ENCODE measurements around the gene SOX15.
A peak's percentile ranks its signal among the peaks of the same experiment; 100 is the strongest.

The SOX15 gene

DNA sequence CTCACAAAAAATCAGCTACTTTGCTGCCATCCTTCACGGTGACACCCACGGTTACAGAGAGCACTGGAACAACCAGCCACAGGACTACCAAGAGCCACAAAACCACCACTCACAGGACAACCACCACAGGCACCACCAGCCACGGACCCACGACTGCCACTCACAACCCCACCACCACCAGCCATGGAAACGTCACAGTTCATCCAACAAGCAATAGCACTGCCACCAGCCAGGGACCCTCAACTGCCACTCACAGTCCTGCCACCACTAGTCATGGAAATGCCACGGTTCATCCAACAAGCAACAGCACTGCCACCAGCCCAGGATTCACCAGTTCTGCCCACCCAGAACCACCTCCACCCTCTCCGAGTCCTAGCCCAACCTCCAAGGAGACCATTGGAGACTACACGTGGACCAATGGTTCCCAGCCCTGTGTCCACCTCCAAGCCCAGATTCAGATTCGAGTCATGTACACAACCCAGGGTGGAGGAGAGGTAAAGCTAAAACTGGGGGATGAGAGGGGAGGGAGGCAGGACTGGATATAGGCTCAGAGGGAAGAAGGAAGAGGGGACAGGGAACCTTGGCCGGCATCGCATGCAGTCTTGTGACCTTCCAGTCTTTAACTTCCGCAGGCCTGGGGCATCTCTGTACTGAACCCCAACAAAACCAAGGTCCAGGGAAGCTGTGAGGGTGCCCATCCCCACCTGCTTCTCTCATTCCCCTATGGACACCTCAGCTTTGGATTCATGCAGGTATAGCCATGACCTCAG lies 9.9 kb downstream of the SOX15 start:
- intact Hi-C loops (cut with DNase I) = loop anchor here (10.0 kb wide), 1 partner anchor 145 kb away; the partner anchor contains the start of genes FGF11 and TMEM102

DNA sequence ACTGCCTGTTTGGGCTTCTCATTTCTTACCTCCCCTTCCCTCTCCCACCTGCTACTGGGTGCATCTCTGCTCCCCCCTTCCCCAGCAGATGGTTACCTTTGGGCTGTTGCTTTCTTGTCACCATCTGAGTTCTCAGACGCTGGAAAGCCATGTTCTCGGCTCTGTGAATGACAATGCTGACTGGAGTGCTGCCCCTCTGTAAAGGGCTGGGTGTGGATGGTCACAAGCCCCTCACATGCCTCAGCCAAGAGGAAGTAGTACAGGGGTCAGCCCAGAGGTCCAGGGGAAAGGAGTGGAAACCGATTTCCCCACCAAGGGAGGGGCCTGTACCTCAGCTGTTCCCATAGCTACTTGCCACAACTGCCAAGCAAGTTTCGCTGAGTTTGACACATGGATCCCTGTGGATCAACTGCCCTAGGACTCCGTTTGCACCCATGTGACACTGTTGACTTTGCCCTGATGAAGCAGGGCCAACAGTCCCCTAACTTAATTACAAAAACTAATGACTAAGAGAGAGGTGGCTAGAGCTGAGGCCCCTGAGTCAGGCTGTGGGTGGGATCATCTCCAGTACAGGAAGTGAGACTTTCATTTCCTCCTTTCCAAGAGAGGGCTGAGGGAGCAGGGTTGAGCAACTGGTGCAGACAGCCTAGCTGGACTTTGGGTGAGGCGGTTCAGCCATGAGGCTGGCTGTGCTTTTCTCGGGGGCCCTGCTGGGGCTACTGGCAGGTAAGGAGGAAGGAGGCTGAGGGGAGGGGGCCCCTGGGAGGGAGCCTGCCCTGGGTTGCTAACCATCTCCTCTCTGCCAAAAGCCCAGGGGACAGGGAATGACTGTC lies 10.7 kb downstream of the SOX15 start, which contains the start of gene CD68:
TSS of gene CD68 (plus strand) at position 638 of the 833 bp plus-strand sequence. CDS start at position 678, 40 bp downstream.
- DNase-seq = peak in 1 of 10 donors; percentile 34
- intact Hi-C loops (cut with DNase I) = no loop called here

More for the DNA sequence above, 9.9 kb downstream of the SOX15 start:
- peak in 1 of 10 donors; percentile 43 for DNase-seq

DNA sequence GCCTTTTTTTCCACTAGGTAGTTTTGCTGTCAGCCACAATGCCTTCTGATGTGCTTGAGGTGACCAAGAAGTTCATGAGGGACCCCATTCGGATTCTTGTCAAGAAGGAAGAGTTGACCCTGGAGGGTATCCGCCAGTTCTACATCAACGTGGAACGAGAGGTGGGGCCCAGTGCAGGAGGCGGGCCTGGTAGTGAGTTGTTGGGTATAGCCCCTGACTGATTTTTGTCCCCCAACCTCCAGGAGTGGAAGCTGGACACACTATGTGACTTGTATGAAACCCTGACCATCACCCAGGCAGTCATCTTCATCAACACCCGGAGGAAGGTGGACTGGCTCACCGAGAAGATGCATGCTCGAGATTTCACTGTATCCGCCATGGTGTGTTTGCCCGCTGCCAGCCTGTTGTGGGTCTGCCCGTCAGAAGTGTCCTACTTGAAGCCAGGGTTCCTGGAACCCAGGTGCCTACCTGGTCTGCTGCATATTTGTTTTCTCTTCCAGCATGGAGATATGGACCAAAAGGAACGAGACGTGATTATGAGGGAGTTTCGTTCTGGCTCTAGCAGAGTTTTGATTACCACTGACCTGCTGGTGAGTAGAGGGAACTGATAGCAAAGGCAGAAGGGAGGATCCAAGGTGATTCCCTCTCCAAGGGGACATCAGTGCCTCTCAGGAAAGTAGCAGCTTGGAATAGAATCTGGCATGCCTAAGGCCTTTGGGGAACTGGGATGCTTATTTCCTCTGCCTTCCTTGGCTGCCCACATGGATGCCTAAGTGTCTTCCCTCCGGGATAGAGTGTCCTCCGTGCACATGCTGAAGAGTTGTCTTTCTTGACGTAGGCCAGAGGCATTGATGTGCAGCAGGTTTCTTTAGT lies 12.3 kb downstream of the SOX15 start:
- peak in 2 of 10 donors; percentile 35 to 43 for DNase-seq
- intact Hi-C loops (cut with DNase I) = no loop called here

DNA sequence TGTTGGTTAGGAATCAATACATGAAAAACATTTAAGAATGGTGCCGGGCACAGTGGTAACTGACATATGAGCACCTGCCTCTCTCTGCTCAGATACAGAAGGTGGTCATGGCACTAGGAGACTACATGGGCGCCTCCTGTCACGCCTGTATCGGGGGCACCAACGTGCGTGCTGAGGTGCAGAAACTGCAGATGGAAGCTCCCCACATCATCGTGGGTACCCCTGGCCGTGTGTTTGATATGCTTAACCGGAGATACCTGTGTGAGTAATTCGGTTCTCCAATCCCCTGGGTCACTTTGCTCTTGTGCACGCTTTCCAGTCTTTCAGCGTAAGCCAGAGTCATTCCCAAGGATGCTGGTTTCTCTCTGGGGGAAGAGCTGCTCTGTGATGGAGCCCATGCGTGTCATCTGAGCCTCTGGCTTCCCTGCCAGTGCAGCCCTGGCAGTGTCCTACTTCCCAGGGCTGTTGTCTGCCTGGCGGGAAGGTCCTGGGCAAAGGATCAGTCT lies 13.4 kb downstream of the SOX15 start:
- intact Hi-C loops (cut with DNase I) = no loop called here

DNA sequence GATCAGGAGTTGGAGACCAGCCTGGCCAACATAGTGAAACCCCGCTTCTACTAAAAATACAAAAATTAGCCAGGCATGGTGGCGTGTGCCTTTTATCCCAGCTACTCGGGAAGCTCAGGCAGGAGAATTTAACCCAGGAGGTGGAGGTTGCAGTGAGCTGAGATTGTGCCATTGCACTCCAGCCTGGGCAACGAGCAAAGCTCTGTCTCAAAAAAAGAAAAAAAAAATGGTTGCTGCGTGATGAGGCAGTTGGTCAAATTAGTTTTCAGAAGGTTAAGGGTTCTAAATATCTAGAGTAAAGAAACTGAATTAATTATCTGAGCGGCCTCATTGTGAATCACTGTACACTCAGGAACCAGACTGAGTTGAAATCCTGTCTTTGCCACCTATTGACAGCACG lies 13.9 kb downstream of the SOX15 start:
- intact Hi-C loops (cut with DNase I) = no loop called here
- DNase-seq = peak in 1 of 10 donors; percentile 20

More for the DNA sequence above, 13.4 kb downstream of the SOX15 start:
- peak in 2 of 10 donors; percentile 25 to 35 for DNase-seq

DNA sequence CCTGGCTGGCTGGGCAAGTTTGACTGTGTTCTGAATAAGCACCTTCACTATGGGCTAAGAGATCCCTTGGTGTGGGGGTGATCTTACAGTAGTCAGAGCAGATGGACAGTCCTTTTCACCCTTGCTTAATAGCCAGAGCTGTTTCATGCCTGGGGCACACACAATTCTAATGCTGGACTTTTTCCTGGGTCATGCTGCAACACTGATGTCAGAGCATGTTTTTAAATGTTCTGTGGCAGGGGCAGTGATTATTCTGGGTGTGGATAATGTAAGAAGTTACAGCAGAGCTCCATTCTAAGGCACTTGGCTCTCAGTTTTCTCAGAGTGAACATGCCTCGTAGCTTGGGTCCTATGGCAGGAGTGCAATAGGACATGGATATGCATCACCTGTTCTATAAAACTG lies 14.4 kb downstream of the SOX15 start:
- DNase-seq = peak in 1 of 10 donors; percentile 17
- intact Hi-C loops (cut with DNase I) = no loop called here

DNA sequence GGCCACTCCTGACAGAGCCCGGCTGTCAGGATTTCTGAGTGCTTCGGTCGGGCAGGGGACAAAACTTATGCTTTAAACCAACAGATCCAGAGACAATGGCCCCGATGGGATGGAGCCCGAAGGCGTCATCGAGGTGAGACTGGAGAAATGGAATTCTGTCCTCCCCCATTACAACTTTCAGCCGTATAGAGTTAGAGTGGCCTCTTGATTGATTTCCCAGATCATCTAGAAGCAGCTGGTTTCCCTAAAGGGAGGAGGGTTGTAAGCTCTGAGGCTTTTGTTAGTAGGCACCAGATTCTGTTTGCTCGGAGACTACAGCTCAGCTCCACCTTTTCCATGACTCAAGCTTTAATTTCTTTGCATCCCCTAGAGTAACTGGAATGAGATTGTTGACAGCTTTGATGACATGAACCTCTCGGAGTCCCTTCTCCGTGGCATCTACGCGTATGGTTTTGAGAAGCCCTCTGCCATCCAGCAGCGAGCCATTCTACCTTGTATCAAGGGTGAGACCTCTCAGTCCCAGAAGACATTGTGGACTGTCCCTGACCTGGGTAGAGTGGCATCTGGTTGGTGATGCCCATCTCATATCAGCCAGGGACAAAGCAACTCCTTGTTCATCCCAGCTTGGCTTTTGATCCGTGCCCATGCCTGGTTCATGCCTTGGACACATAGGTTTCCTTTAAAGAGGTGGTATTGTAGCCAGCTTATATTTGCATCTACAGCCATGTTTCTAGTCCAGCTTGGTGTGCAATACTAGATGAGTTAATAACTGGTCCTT lies 15.5 kb downstream of the SOX15 start:
- intact Hi-C loops (cut with DNase I) = loop anchor here (5.0 kb wide), 1 partner anchor 113 kb away; the partner anchor contains the start of genes TP53 and WRAP53
- DNase-seq = peak in 2 of 10 donors; percentile 8 to 13

DNA sequence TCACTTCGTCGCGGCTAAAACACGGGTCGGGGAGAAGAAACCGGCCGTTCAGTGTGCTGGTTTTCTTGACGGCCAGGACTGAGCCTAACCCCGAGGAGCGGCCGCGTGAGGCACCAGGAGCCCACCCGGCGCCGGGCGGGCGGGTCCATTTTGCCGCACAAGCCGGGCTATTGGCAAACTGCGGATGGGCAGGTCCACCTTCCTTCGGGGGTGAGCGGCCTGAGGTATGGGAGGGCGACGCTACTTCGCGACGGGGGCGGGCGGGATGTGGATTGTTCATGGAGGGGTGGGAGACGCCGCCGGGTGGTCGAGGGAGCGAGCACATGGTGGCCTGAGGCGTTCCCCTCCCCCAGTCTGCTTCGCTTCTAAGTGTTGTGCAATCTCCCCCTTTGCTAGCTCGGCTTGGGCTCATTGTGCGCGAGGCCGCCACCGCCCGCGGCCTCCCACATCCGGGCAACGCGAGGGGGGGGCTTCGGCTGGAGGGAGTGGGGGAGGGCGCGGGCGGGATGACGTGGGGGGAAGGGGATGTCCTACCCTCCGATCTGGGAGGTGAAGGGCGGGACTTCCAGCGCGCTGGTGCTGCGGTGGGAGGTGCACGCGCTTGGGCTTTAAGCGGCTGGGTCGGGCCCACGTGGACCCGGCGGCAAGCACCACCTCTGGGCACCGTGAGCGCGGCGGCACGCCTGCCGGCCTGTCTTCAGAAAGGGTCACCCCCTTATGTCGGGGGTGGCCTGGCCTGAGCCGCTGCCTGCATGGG lies 16.4 kb downstream of the SOX15 start:
- intact Hi-C loops (cut with DNase I) = loop anchor here (1.0 to 5.0 kb wide), 2 partner anchors 10 to 114 kb away; partner anchors contain the start of genes MPDU1, TP53 and WRAP53
- peak; percentile 79 to 98 (median 86) for DNase-seq

DNA sequence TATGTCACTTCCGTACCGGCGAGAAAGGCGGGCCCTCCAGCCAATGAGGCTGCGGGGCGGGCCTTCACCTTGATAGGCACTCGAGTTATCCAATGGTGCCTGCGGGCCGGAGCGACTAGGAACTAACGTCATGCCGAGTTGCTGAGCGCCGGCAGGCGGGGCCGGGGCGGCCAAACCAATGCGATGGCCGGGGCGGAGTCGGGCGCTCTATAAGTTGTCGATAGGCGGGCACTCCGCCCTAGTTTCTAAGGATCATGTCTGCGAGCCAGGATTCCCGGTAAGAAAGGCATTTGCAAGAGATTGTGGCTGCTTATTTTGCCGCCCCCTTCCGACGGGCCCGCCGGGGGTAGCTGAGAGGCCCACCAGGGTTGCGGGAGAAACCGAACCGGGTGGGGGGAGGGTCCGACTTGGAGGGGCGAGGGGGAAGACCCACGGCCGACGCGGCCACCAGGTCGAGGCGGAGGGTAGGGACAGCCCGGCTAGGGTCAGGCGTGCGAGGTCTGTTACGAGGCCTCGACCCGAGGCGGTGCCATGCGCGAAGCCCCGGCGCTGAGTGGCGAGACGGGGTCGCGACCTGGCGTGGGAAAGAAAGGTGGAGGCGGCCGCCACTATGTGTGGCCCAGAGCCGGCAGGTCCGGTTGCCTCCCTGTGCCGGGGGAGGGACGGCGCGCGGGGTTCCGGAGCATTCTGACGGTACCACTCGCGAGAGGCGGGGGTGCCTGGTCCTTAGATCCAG lies 17.1 kb downstream of the SOX15 start:
- intact Hi-C loops (cut with DNase I) = loop anchor here (1.0 to 5.0 kb wide), 2 partner anchors 11 to 115 kb away; partner anchors contain the start of genes MPDU1, TP53 and WRAP53
- peak in 9 of 10 donors; percentile 99 to 100 (median 100) for DNase-seq

DNA sequence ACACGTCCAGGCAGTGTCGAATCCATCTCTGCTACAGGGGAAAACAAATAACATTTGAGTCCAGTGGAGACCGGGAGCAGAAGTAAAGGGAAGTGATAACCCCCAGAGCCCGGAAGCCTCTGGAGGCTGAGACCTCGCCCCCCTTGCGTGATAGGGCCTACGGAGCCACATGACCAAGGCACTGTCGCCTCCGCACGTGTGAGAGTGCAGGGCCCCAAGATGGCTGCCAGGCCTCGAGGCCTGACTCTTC lies 17.6 kb downstream of the SOX15 start:
- peak in 1 of 10 donors; percentile 100 for DNase-seq
- intact Hi-C loops (cut with DNase I) = loop anchor here (5.0 kb wide), 1 partner anchor 115 kb away; the partner anchor contains the start of genes TP53 and WRAP53

DNA sequence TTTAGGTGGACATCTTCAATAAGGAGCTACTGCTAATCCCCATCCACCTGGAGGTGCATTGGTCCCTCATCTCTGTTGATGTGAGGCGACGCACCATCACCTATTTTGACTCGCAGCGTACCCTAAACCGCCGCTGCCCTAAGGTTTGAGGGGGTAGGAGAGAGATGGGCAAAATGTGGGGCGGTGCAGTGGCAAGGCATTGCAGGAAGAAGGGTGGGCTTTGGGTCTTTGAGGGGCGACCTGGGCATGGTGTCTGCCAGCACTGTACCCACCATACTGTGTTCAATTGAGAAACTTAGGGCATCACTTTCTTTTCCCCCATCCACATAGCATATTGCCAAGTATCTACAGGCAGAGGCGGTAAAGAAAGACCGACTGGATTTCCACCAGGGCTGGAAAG lies 19.5 kb downstream of the SOX15 start:
- intact Hi-C loops (cut with DNase I) = loop anchor here (5.0 kb wide), 1 partner anchor 117 kb away; the partner anchor contains the start of genes TP53 and WRAP53
- DNase-seq = peak in 1 of 10 donors; percentile 65

DNA sequence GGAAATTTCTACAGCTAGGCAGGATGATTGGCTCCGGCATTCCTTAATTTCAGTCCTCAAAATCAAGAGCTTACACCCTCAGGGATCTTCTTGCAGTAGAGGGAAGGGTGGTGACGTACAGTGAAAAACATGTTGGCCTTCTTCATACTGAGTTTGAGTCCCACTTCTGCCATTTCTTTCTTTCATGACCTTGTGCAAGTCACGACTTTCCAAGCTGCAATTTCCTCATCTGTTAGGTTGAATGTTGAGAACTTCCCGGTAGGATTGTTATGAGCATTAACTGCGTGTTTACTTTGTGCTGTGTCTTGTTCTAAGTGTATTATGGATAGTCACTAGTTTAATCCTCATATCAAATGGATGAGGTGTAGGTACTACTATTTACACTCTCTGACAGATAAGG lies 20.3 kb downstream of the SOX15 start:
- intact Hi-C loops (cut with DNase I) = no loop called here
- no peak for DNase-seq

DNA sequence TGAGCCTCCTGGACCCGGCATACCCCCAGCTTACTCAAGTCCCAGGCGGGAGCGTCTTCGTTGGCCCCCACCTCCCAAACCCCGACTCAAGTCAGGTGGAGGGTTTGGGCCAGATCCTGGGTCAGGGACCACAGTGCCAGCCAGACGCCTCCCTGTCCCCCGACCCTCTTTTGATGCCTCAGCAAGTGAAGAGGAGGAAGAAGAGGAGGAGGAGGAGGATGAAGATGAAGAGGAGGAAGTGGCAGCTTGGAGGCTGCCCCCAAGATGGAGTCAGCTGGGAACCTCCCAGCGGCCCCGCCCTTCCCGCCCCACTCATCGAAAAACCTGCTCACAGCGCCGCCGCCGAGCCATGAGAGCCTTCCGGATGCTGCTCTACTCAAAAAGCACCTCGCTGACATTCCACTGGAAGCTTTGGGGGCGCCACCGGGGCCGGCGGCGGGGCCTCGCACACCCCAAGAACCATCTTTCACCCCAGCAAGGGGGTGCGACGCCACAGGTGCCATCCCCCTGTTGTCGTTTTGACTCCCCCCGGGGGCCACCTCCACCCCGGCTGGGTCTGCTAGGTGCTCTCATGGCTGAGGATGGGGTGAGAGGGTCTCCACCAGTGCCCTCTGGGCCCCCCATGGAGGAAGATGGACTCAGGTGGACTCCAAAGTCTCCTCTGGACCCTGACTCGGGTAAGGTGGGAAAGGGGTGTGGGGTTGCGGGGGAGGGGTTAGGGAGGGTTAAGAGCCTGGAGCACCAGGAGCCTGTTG lies 26.6 kb downstream of the SOX15 start:
- intact Hi-C loops (cut with DNase I) = loop anchor here (5.0 kb wide), 1 partner anchor 211 kb away; the partner anchor contains the start of gene KCTD11
- DNase-seq = peak in 2 of 10 donors; percentile 40 to 59

DNA sequence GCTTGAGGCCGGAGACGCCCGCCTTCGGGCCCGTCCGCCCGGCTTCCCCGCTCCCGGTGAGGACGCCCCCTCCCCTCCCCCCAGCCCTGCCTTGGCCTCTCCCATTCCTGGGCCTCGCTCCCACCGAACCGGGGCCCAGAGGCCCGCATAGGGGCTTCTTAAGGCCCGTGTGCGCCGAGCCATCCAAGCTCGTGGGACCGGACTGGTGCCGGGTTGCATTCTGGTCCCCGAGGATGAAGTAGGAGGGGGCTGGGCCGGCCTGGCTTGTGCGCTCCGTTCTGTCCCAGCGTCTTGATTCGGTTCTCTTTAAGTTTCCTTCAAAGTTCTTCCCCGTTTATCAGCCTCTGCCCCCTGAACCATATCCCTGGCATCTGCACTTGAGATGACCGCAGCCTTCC lies 27.7 kb downstream of the SOX15 start:
- intact Hi-C loops (cut with DNase I) = loop anchor here (5.0 kb wide), 1 partner anchor 210 kb away; the partner anchor contains the start of gene KCTD11
- DNase-seq = peak in 1 of 10 donors; percentile 70

DNA sequence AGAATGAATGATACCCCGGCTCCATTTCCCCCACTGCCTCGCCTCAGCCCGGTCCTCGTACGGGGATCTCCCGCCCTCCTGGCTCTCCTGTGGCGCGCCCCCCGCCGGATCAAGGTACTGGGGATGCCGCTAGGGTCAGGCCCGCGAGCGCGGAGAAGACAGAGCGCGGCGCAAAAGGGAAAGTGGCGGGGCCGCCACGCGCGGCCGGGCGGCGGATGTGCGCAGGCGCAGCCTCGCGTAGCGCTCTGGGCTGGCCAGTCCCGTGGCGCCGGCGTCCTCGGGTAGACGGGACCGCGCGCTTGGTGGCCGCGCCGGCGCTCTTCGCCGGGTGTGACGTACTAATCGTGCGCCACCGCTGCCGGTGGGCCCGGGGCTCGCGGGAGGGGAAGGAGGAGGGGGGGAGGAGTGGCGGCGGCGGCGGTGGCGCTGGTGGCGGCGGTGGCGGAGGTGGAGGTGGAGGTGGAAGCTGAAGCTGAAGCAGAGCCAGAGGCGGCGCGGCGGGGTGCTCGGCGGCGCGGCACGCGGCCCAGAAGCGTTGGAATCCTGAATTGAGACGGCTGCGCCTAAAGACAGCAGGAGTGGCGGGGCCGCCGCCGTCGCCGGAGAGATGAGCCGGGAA lies 28.2 kb downstream of the SOX15 start, which contains the start of gene SENP3:
TSS of gene SENP3 (plus strand) at position 331 of the 619 bp plus-strand sequence. CDS start 1,158 bp downstream, outside the sequence.
- peak; percentile 82 to 98 (median 86) for DNase-seq
- intact Hi-C loops (cut with DNase I) = loop anchor here (1.0 to 5.0 kb wide), 3 partner anchors 47 to 209 kb away; partner anchors contain the start of genes KCTD11 and POLR2A

Measured in posterior cingulate gyrus (tissue), 11 donors.